NCI-H2107 treated with DMSO at 0.1 percent for 48 hours (cell line): ENCODE data around the gene PRR35.
A peak's percentile ranks its signal among the peaks of the same experiment; 100 is the strongest.

Experiments used
- DNase-seq: peaks from one replicate; lab custom pipeline; 2025; ENCODE audit not compliant: unreplicated experiment; lab: John Stamatoyannopoulos, UW

The PRR35 gene

GRCh38 chr16:578232-578869 lies 18.2 kb downstream of the PRR35 start:
- DNase-seq, result no peak

GRCh38 chr16:578870-579405 lies 18.7 kb downstream of the PRR35 start:
- DNase-seq, result no peak

GRCh38 chr16:580141-580945 lies 20.1 kb downstream of the PRR35 start:
- DNase-seq, result no peak

- no peak for DNase-seq
Measured at GRCh38 chr16:580946-581498, 20.8 kb downstream of the PRR35 start.

GRCh38 chr16:582218-582613 lies 22.0 kb downstream of the PRR35 start:
- no peak for DNase-seq

GRCh38 chr16:582614-583331 lies 22.6 kb downstream of the PRR35 start:
- DNase-seq, result no peak

- DNase-seq, result no peak
Measured at GRCh38 chr16:583470-583814, 23.2 kb downstream of the PRR35 start.

GRCh38 chr16:583815-584591 lies 23.8 kb downstream of the PRR35 start:
- DNase-seq, result no peak

GRCh38 chr16:585351-585750 lies 25.2 kb downstream of the PRR35 start:
- DNase-seq, result no peak

- DNase-seq, result no peak
Measured at GRCh38 chr16:586047-586644, 26.0 kb downstream of the PRR35 start.

- no peak for DNase-seq
Measured at GRCh38 chr16:586645-587590, 26.7 kb downstream of the PRR35 start.

GRCh38 chr16:588639-588888 lies 28.4 kb downstream of the PRR35 start:
- DNase-seq, result no peak

GRCh38 chr16:588889-589657 lies 28.9 kb downstream of the PRR35 start:
- peak; percentile 88 for DNase-seq

GRCh38 chr16:589658-590187 lies 29.5 kb downstream of the PRR35 start, which contains the start of gene RAB40C:
TSS of gene RAB40C (plus strand) at chr16:590066. CDS start at chr16:590292, 226 bp downstream.
- DNase-seq, result peak; percentile 88

GRCh38 chr16:590188-590814 lies 30.1 kb downstream of the PRR35 start:
- no peak for DNase-seq

GRCh38 chr16:590815-591200 lies 30.6 kb downstream of the PRR35 start:
- no peak for DNase-seq

- no peak for DNase-seq
Measured at GRCh38 chr16:591231-591630, 31.0 kb downstream of the PRR35 start.
